SK-N-SH (cell line): ENCODE results near the gene NFIX. TPM values are rescaled to one million over a fixed set of nuclear protein-coding genes. Genes with fewer than 3 reads are reported as not detected.

Experiments used
- CTCF ChIA-PET: fragments of 300-600, 350-600 bp; formaldehyde crosslinking; extraction: SDS; loops from one replicate; lab custom pipeline; 2021; lab: Yijun Ruan, JAX
- POLR2A ChIA-PET: fragments of 350-600 bp; sonication (Branson Sonifier 250); formaldehyde crosslinking; extraction: SDS; loops from one replicate; lab custom pipeline; 2020; ENCODE audit warnings: antibody characterized with exemption, inconsistent platforms; lab: Yijun Ruan, JAX
- DNase-seq: peaks from one replicate; pipeline ENCODE4 v3.0.0; 2012
- H2AFZ ChIP-seq: fragments of 200-600 bp; sonication (generic); 2 replicates; pipeline ENCODE4 v1.8.1; 2016; ENCODE audit warnings: antibody characterized with exemption, mild to moderate bottlenecking, low read depth
- H3F3A ChIP-seq: fragments of 200-600 bp; sonication (generic); replicated peaks from 2 replicates; pipeline ENCODE3; 2016; ENCODE audit warnings: antibody characterized with exemption, mild to moderate bottlenecking; ENCODE audit not compliant: insufficient read depth
- H3K27ac ChIP-seq, 2 experiments: fragments of 200-500 bp in 1 of 2; fragments of 200-600 bp in 1 of 2; sonication (Bioruptor generic) in 1 of 2; sonication (generic), shearing (Covaris generic) in 1 of 2; 2 replicates each; pipeline versions ENCODE4 v1.5.1 to v1.6.1; 2014 to 2016; ENCODE audit warnings: low read depth in 2 of 2, inconsistent platforms in 1 of 2, low read length in 1 of 2, mild to moderate bottlenecking in 1 of 2, mixed read lengths in 1 of 2
- H3K27me3 ChIP-seq: fragments of 200-600 bp; sonication (generic), shearing (Covaris generic); 2 replicates; pipeline ENCODE4 v1.6.1; 2016; ENCODE audit warnings: mixed run types; ENCODE audit not compliant: insufficient read depth
- H3K36me3 ChIP-seq, 2 experiments: fragments of 200-500 bp in 1 of 2; fragments of 200-600 bp in 1 of 2; sonication (Bioruptor generic) in 1 of 2; sonication (generic) in 1 of 2; replicated peaks in 1 of 2; 2 replicates each; pipeline versions ENCODE3 to v1.5.1; 2014 to 2016; ENCODE audit warnings: low read length in 1 of 2, mild to moderate bottlenecking in 1 of 2; ENCODE audit not compliant: insufficient read depth in 2 of 2, control insufficient read depth in 1 of 2
- H3K4me1 ChIP-seq, 2 experiments: fragments of 200-500 bp in 1 of 2; fragments of 200-600 bp in 1 of 2; sonication (Bioruptor generic) in 1 of 2; sonication (generic), shearing (Covaris generic) in 1 of 2; 2 replicates each; pipeline versions ENCODE4 v1.5.1 to v1.6.1; 2014 to 2016; ENCODE audit warnings: low read depth in 1 of 2, low read length in 1 of 2, mixed run types in 1 of 2; ENCODE audit not compliant: insufficient read depth in 2 of 2, control insufficient read depth in 1 of 2
- H3K4me2 ChIP-seq: fragments of 200-600 bp; sonication (generic), shearing (Covaris generic); 2 replicates; pipeline ENCODE4 v1.6.1; 2017; ENCODE audit warnings: mixed run types
- H3K4me3 ChIP-seq, 2 experiments: fragments of 200-500 bp in 1 of 2; fragments of 200-600 bp in 1 of 2; sonication (Bioruptor generic) in 1 of 2; sonication (generic), shearing (Covaris generic) in 1 of 2; 2 replicates each; pipeline versions ENCODE4 v1.5.1 to v1.8.1; 2014 to 2016; ENCODE audit warnings: low read depth in 2 of 2, inconsistent platforms in 1 of 2, low read length in 1 of 2, mild to moderate bottlenecking in 1 of 2, mixed read lengths in 1 of 2, moderate library complexity in 1 of 2
- H3K79me2 ChIP-seq: fragments of 200-600 bp; sonication (generic); 2 replicates; pipeline ENCODE4 v1.8.1; 2017; ENCODE audit warnings: mild to moderate bottlenecking; ENCODE audit not compliant: insufficient read depth
- H3K9ac ChIP-seq: fragments of 200-600 bp; sonication (generic); 2 replicates; pipeline ENCODE4 v1.6.1; 2017; ENCODE audit warnings: mixed run types
- H3K9me2 ChIP-seq: fragments of 200-600 bp; sonication (generic); 2 replicates; pipeline ENCODE4 v1.6.1; 2017; ENCODE audit warnings: mixed run types
- H3K9me3 ChIP-seq: fragments of 200-600 bp; sonication (generic); 2 replicates; pipeline ENCODE4 v1.6.1; 2017; ENCODE audit warnings: mixed run types, mild to moderate bottlenecking, moderate library complexity
- H4K20me1 ChIP-seq: fragments of 200-600 bp; sonication (generic); 2 replicates; pipeline ENCODE4 v1.6.1; 2017; ENCODE audit warnings: mild to moderate bottlenecking, mixed run types; ENCODE audit not compliant: insufficient read depth
- EZH2phosphoT487 ChIP-seq: fragments of 200-600 bp; sonication (generic); IDR thresholded peaks from 2 replicates; pipeline ENCODE4 v1.6.1; 2017; ENCODE audit warnings: low read depth, mixed run types, mild to moderate bottlenecking, antibody characterized with exemption, moderate library complexity, borderline replicate concordance
- FOXM1 ChIP-seq: IDR thresholded peaks from 2 replicates; pipeline ENCODE4 v1.4.0; 2012; ENCODE audit warnings: low read depth, mild to moderate bottlenecking
- GABPA ChIP-seq: IDR thresholded peaks from 2 replicates; pipeline ENCODE4 v1.4.0; 2012; ENCODE audit warnings: low read depth, mild to moderate bottlenecking
- JUND ChIP-seq: IDR thresholded peaks from 2 replicates; pipeline ENCODE4 v1.4.0; 2012
- MXI1 ChIP-seq: IDR thresholded peaks from 2 replicates; pipeline ENCODE4 v1.6.1; 2012; ENCODE audit warnings: mild to moderate bottlenecking, low read depth, low read length, improper control_type of control experiment
- NFIC ChIP-seq: IDR thresholded peaks from 2 replicates; pipeline ENCODE4 v1.4.0; 2012; ENCODE audit warnings: borderline replicate concordance
- NRF1 ChIP-seq: IDR thresholded peaks from 2 replicates; pipeline ENCODE4 v1.6.1; 2012; ENCODE audit warnings: low read depth, mild to moderate bottlenecking, low read length
- POLR2AphosphoS5 ChIP-seq: IDR thresholded peaks from 2 replicates; pipeline ENCODE4 v1.6.1; 2012; ENCODE audit warnings: low read depth, low read length
- RCOR1 ChIP-seq: fragments of 150-350 bp; IDR thresholded peaks from 2 replicates; pipeline ENCODE4 v1.6.1; 2017; ENCODE audit warnings: antibody characterized with exemption, low read length
- REST ChIP-seq: IDR thresholded peaks from 2 replicates; pipeline ENCODE4 v1.6.1; 2012; ENCODE audit warnings: mild to moderate bottlenecking, low read depth, low read length, moderate library complexity
- RFX5 ChIP-seq: IDR thresholded peaks from 2 replicates; pipeline ENCODE4 v1.6.1; 2012; ENCODE audit warnings: mild to moderate bottlenecking, improper control_type of control experiment, low read length
- RXRA ChIP-seq: IDR thresholded peaks from 2 replicates; pipeline ENCODE4 v1.4.0; 2012; ENCODE audit warnings: low read depth, mild to moderate bottlenecking, borderline replicate concordance
- SIN3A ChIP-seq: IDR thresholded peaks from 2 replicates; pipeline ENCODE4 v1.6.1; 2012; ENCODE audit warnings: low read depth, mild to moderate bottlenecking, low read length, moderate library complexity, borderline replicate concordance
- SMC3 ChIP-seq: IDR thresholded peaks from 2 replicates; pipeline ENCODE4 v1.6.1; 2012; ENCODE audit warnings: low read depth, low read length, improper control_type of control experiment
- TAF1 ChIP-seq: IDR thresholded peaks from 2 replicates; pipeline ENCODE4 v1.6.1; 2012; ENCODE audit warnings: low read depth, mild to moderate bottlenecking, low read length, moderate library complexity, borderline replicate concordance
- TEAD4 ChIP-seq: IDR thresholded peaks from 2 replicates; pipeline ENCODE4 v1.4.0; 2012; ENCODE audit warnings: mild to moderate bottlenecking, borderline replicate concordance; ENCODE audit not compliant: insufficient read depth
- USF1 ChIP-seq: IDR thresholded peaks from 2 replicates; pipeline ENCODE4 v1.4.0; 2012; ENCODE audit warnings: low read depth, borderline replicate concordance
- YY1 ChIP-seq: IDR thresholded peaks from 2 replicates; pipeline ENCODE4 v1.4.0; 2012; ENCODE audit warnings: low read depth, mild to moderate bottlenecking
- WGBS: methylation state at CpG from one replicate; pipeline ENCODE4 v1.1.6; 2017; ENCODE audit warnings: low lambda C conversion rate; 5-methylcytosine and 5-hydroxymethylcytosine counted together
- polyA plus RNA-seq, 3 experiments: library from polyadenylated mRNA; depleted of rRNA; stranded (reverse); fragments of >200 nt; gene quantifications; 2 replicates each; pipeline ENCODE4 v1.2.3, GENCODE V29; 2012

NFIX gene
- polyA plus RNA-seq, 1 of the 3 experiments (the other 2 are of a cell fraction): 14.8 TPM

- Histone ChIP-seq H3K9me2 (no peaks in the 10 kb centered on the region), H3K79me2 (peaks cover 36% of the 10 kb centered on the region), H3K9me3 (no peaks in the 10 kb centered on the region), H2AFZ (no peak overlapping the region)
- POLR2A ChIA-PET: no interaction called here
- 80% methylated on average over 11 of the region's 29 CpGs for WGBS
- TF ChIP-seq SMC3 (no peak), RCOR1 (no peak), JUND (no peak), RFX5 (no peak), MXI1 (no peak), TAF1 (no peak), YY1 (no peak), USF1 (no peak), NFIC (no peak), GABPA (no peak)
- TF ChIP-seq, all 33 proteins: peak for 0
- DNase-seq: peak; percentile 41
- Histone ChIP-seq H3K4me2 (no peak overlapping the region), H3K4me1 (peaks cover 0 to under 1% of the 10 kb centered on the region in 2 experiments; a peak in 1 of 4 replicates), H3K27me3 (no peaks in the 10 kb centered on the region), H4K20me1 (peaks cover 9% of the 10 kb centered on the region; the same call in 1 of the 2 replicates), H3K27ac (no peak overlapping the region), H3K36me3 (no peaks in the 10 kb centered on the region), H3F3A (no peaks in the 10 kb centered on the region), H3K9ac (no peak overlapping the region), H3K4me3 (no peak overlapping the region)
- CTCF ChIA-PET: interaction anchor here (0.8 to 4.0 kb wide), 9 partner anchors 12 to 91 kb away, joined by 3 to 14 read pairs (median 4); no protein-coding TSS in a partner anchor
Measured at GRCh38 chr19:13002166-13002898, 7.1 kb downstream of the NFIX start.

GRCh38 chr19:13003081-13003480, 7.8 kb downstream of the NFIX start:
- no peak overlapping the region for H3K27ac ChIP-seq

More at GRCh38 chr19:13003081-13003480, 7.8 kb downstream of the NFIX start:
- Histone ChIP-seq H3K79me2 (peaks cover 32% of the 10 kb centered on the region), H3K4me3 (no peak overlapping the region), H3K4me2 (no peak overlapping the region), H3K27me3 (no peaks in the 10 kb centered on the region), H3K36me3 (no peaks in the 10 kb centered on the region), H3K4me1 (no peaks in the 10 kb centered on the region), H3F3A (no peaks in the 10 kb centered on the region), H3K9me2 (no peaks in the 10 kb centered on the region), H4K20me1 (peaks cover 9% of the 10 kb centered on the region; the same call in 1 of the 2 replicates), H3K9ac (no peak overlapping the region), H3K9me3 (no peaks in the 10 kb centered on the region), H2AFZ (no peak overlapping the region)
- DNase-seq: no peak
- TF ChIP-seq TAF1 (no peak), NRF1 (no peak), REST (no peak), RXRA (no peak), SIN3A (no peak), FOXM1 (no peak), TEAD4 (no peak), EZH2phosphoT487 (no peak), POLR2AphosphoS5 (no peak)
- POLR2A ChIA-PET: no interaction called here
- CTCF ChIA-PET: interaction anchor here (0.9 to 4.2 kb wide), 8 partner anchors 11 to 91 kb away, joined by 3 to 23 read pairs (median 7); no protein-coding TSS in a partner anchor
- WGBS: 93% methylated on average over 5 of the region's 15 CpGs
